Right cardiac atrium (tissue), 5 donors: ENCODE data around the gene CLCF1. TPM values are rescaled to one million over a fixed set of nuclear protein-coding genes. Genes with fewer than 3 reads are reported as not detected.
A peak's percentile ranks its signal among the peaks of the same experiment; 100 is the strongest.

Experiments
- ATAC-seq, 2 donors: fragments of 200-7000 bp; cut with Tn5 transposase; one replicate each; pipeline versions ENCODE4 v1.8.0 to v1.9.1; 2020; ENCODE audit warnings: moderate library complexity in 2 of 2, mild to moderate bottlenecking in 1 of 2
- DNase-seq, 3 donors: peaks; one replicate each; pipeline ENCODE4 v3.0.0-alpha.2; 2020
- H3K27ac ChIP-seq: one replicate; pipeline ENCODE4 v1.5.1; 2013; ENCODE audit warnings: mild to moderate bottlenecking, low read length, control low read depth, moderate library complexity
- H3K27me3 ChIP-seq: one replicate; pipeline ENCODE4 v1.6.1; 2013; ENCODE audit not compliant: control insufficient read depth, insufficient read depth
- H3K4me1 ChIP-seq: one replicate; pipeline ENCODE4 v1.6.1; 2013; ENCODE audit warnings: low read length; ENCODE audit not compliant: control insufficient read depth, insufficient read depth
- H3K4me3 ChIP-seq: one replicate; pipeline ENCODE4 v1.5.1; 2013; ENCODE audit warnings: low read length, control low read depth
- H3K9me3 ChIP-seq: one replicate; pipeline ENCODE4 v1.6.1; 2013; ENCODE audit warnings: low read length; ENCODE audit not compliant: control insufficient read depth
- WGBS: extraction: QIAGEN DNeasy Blood & Tissue Kit; methylation state at CpG from one replicate; pipeline ENCODE4 v1.1.7; 2013; 5-methylcytosine and 5-hydroxymethylcytosine counted together
- intact Hi-C, 4 donors: fragments of 100-400 bp; cut with DNase I; formaldehyde crosslinking; loops; one replicate each; pipeline versions ENCODE4 v1.11.0 to v1.14.0; 2022 to 2023
- polyA plus RNA-seq: library from polyadenylated mRNA; stranded (reverse); fragments of 200-250 nt; gene quantifications from one replicate; pipeline ENCODE4 v1.2.3, GENCODE V29; 2013
- total RNA-seq, 4 donors: library from RNA; stranded (reverse); fragmentation: NEBNext Ultra II Directional; extraction: Animal tissue kit (Norgen Biotek cat#: 25700); gene quantifications; one replicate each; pipeline ENCODE4 v1.2.1, GENCODE V29; 2021
- donor health status: healthy with polysubstance abuse.
- donor health status: DM: no; HTN: yes; CAD: no.
- donor health status: DM: no; HTN: no; CAD: no.
- donor health status: DM: no; HTN: yes; CAD: no; lungs with severe emphysema.
- donor health status: DM: yes; HTN: yes; CAD: no.

Gene CLCF1
- total and polyA plus RNA-seq, 5 donors = 2.9 to 6.1 (median 3.1) TPM

GRCh38 chr11:67382276-67383136, 9.1 kb upstream of the CLCF1 start:
- intact Hi-C loops = loop anchor here in 1 of 4 donors (5.0 kb wide), 1 partner anchor 35 kb away; no protein-coding TSS in a partner anchor
- H3K4me1 ChIP-seq = no peaks in the 10 kb centered on the region
- DNase-seq (peak; percentile 81 to 92 (median 90)), ATAC-seq (peak; percentile 78 to 85)
- H3K27ac ChIP-seq = no peak overlapping the region
- H3K9me3 ChIP-seq = no peaks in the 10 kb centered on the region
- no peaks in the 10 kb centered on the region for H3K27me3 ChIP-seq
- H3K4me3 ChIP-seq = no peak overlapping the region
- 41% methylated on average over 16 of the region's 16 CpGs for WGBS

DNA sequence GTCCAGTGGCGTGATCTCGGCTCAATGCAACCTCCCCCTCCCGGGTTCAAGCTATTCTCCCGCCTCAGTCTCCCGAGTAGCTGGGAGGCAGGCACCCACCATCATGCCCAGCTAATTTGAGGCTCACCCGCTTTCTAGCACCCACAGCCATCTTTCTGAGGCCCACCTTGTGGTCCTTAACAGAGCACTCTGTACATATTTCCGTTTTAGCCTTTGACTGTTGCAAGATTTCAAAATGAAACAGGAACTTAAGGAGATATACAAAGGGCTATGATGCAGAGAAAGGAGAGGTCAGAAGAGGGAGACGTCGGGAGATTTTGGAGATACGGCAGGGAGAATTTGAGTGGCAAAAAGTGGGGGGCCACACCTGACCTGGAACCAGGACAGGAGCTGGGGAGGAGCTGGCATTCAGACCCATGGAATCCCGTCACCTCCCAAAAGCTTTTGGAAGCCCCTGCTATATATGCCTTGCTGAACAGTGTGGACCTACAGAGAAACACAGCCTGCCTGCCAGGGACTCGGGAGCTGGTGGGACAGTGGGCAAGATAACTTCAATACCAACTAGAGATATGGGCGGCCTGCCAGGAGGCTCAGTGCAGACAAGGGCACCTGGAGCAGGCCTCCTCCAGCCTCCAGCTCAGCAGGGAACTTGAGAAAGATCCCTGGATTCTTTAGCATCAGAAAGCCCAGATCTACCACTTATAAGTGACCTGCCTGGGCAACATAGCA, 8.0 kb upstream of the CLCF1 start:
- 75% methylated on average over 13 of the region's 13 CpGs for WGBS
- DNase-seq = no peak
- H3K4me1 ChIP-seq = no peaks in the 10 kb centered on the region
- no peak overlapping the region for H3K27ac ChIP-seq
- H3K9me3 ChIP-seq = no peaks in the 10 kb centered on the region
- H3K27me3 ChIP-seq = no peaks in the 10 kb centered on the region
- ATAC-seq = no peak
- no peak overlapping the region for H3K4me3 ChIP-seq
- intact Hi-C loops = loop anchor here in 1 of 4 donors (5.0 kb wide), 1 partner anchor 34 kb away; no protein-coding TSS in a partner anchor

DNA sequence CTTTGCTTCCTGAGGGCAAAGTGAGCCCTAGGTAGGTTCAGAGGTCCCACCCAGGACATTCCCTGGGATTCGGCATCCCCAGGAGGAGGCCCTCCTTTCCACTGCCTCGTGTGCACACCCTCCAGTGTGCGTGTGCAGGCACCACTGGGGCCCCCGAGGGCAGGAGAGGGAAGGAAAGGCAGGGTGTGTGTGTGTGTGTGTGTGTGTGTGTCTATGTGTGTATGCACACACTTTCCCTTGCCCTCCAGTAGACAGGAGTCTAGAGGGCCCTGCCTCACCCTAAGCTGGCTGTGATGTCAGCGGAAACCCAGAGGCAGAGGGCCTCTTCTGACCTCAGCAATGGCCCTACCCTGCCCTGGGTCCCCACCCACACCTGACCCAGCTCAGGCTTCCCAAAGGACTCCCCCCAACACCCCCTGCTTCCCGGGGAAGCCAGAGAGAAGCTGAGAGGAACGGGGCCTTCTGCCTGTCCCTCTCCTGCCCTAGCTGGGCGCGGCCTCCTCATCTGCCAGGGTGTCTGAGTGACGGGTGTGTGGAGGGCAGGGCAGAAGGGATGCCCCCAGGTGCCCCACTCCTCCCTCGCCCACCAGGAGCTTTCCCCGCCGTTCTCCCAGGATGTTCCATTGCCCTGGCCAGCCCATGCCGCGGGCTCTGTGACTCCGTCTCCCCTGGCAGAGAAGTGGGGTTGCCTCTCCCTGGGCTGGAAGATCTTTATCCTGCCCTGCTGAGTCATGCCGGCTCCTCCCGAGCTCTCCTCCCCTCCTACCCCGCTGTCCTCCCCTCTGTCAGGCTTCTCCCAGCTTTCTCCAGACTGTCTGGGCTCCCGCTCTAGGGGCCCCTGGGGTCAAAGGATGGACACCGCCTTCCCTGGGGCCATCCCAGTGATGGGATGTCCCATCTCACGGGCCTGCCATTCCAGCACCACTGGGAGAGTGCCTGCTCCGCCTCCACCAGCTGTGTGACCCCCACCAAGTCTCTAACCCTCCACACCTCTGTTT, 6.0 kb upstream of the CLCF1 start:
- H3K4me3 ChIP-seq = no peak overlapping the region
- 79% methylated on average over 23 of the region's 23 CpGs for WGBS
- ATAC-seq (no peak), DNase-seq (no peak)
- intact Hi-C loops = loop anchor here in 1 of 4 donors (5.0 kb wide), 1 partner anchor 32 kb away; no protein-coding TSS in a partner anchor
- H3K4me1 ChIP-seq = no peaks in the 10 kb centered on the region
- no peaks in the 10 kb centered on the region for H3K9me3 ChIP-seq
- H3K27me3 ChIP-seq = no peaks in the 10 kb centered on the region
- H3K27ac ChIP-seq = no peak overlapping the region

DNA sequence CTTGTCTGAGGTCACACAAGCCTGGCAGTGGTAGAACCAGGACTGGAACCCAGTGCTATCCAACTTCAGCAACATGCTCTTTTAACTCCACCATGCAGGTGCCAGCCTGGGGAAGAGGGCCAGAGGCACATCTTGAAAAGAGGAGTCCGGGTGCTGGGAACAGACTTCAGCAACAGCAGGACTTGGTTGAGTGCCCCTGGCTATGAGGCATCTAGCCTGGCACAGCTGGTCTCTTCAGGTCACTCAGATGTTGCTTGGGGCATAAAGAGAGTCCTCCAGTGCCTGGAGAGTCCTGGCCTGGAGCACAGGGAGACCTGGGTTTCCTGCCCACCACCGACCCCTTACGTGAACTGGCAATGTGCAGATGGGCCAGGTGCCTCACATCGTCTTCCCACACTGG, 5.1 kb upstream of the CLCF1 start:
- DNase-seq (no peak), ATAC-seq (no peak)

DNA sequence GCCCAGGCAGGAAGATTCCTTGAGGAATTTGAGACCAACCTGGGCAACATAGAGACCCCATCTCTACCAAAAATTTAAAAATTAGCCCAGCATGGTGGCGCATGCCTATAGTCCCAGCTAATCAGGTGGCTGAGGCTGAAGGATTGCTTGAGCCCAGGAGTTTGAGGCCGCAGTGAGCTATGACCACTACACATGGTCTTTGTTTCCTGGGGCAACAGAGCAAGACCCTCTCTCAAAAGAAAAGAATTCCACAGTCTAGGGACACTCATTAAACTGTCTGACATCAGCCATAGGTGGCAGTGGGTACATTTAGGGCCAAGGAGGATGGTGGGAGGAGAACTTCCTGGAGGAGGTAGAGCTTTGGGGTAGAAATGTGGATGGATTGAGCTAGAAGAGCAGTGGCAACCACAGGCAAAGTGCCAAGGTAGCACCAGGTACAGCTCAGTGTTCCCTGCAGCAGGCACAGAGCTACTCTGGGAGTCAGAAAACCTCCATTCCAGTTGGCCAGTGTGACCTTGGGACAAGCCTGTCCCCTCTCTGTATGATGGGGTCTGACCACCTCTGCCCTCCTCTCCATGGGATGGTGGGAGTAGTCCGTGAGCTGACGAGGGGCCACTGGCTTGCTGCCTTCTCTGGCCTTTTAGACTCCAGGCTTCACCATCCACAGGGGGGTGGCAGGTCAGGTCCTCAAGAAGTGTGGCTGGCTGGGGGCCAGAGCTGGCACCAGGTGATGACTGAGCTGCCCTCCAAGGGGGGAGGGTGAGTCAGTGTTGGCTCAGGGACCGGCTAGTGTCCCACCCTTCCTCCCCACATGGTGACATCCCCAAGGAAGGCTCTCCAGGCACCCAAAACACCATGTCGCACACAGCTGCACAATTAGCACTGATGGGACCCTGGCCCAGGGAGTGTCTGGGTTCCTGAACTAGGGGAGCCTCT, 3.7 kb upstream of the CLCF1 start:
- no peaks in the 10 kb centered on the region for H3K9me3 ChIP-seq
- no peak overlapping the region for H3K4me3 ChIP-seq
- DNase-seq (no peak), ATAC-seq (no peak)
- 74% methylated on average over 6 of the region's 6 CpGs for WGBS
- peaks cover under 1% of the 10 kb centered on the region for H3K4me1 ChIP-seq
- intact Hi-C loops = no loop called here
- no peaks in the 10 kb centered on the region for H3K27me3 ChIP-seq
- no peak overlapping the region for H3K27ac ChIP-seq

More for the DNA sequence above, 5.1 kb upstream of the CLCF1 start:
- H3K4me3 ChIP-seq = no peak overlapping the region
- H3K4me1 ChIP-seq = no peaks in the 10 kb centered on the region
- no peaks in the 10 kb centered on the region for H3K9me3 ChIP-seq
- WGBS = 94% methylated on average over 4 of the region's 4 CpGs
- no peaks in the 10 kb centered on the region for H3K27me3 ChIP-seq
- no peak overlapping the region for H3K27ac ChIP-seq
- intact Hi-C loops = no loop called here

DNA sequence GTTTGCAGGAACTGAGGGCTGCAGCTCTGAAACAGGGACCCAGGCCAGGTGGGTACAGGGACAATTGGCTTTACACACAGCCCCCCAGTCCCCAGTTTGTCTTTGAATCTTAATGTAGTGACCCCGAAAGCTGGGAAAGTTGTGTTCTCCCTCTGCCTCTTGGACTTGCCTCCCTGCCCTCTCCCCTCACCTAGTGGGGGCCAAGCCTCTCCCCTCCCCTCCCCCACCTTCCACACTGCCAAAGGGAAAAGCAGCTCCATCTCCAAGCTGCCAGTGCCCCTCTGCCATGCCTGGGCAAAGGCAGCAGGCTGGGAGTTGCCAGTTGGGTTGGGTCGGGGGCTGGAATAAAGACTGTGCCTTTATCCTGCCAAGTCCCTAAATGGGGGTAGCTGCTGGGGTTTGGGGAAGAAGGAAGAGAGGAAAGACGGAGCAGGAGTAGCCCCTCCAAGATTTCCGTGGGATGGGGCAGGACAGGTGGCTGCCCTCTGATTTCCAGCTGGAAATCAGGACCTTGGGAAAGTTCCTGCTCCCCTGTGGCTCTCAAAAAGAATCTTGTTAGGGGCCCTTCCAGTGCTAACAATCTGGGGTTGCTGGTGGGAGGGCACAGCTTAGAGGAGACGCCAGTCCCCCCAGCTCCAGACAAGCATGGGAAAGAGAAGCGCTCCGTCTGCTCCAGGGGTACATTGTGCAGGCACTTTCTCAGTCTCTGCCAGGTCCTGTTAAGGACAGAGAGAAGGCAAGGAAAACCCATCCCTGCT, 2.8 kb upstream of the CLCF1 start:
- no peak overlapping the region for H3K27ac ChIP-seq

GRCh38 chr11:67375320-67376055, 2.1 kb upstream of the CLCF1 start:
- WGBS = 50% methylated on average over 15 of the region's 15 CpGs
- DNase-seq (no peak), ATAC-seq (no peak)
- no peaks in the 10 kb centered on the region for H3K27me3 ChIP-seq
- peaks cover 10% of the 10 kb centered on the region for H3K4me1 ChIP-seq
- H3K9me3 ChIP-seq = no peaks in the 10 kb centered on the region
- H3K27ac ChIP-seq = no peak overlapping the region
- H3K4me3 ChIP-seq = no peak overlapping the region
- intact Hi-C loops = no loop called here

More for the DNA sequence above, 2.8 kb upstream of the CLCF1 start:
- no peak for DNase-seq
- no peak for ATAC-seq
- H3K27me3 ChIP-seq = no peaks in the 10 kb centered on the region
- 71% methylated on average over 7 of the region's 7 CpGs for WGBS
- intact Hi-C loops = no loop called here
- no peak overlapping the region for H3K4me3 ChIP-seq
- H3K9me3 ChIP-seq = no peaks in the 10 kb centered on the region
- H3K4me1 ChIP-seq = peaks cover 10% of the 10 kb centered on the region

DNA sequence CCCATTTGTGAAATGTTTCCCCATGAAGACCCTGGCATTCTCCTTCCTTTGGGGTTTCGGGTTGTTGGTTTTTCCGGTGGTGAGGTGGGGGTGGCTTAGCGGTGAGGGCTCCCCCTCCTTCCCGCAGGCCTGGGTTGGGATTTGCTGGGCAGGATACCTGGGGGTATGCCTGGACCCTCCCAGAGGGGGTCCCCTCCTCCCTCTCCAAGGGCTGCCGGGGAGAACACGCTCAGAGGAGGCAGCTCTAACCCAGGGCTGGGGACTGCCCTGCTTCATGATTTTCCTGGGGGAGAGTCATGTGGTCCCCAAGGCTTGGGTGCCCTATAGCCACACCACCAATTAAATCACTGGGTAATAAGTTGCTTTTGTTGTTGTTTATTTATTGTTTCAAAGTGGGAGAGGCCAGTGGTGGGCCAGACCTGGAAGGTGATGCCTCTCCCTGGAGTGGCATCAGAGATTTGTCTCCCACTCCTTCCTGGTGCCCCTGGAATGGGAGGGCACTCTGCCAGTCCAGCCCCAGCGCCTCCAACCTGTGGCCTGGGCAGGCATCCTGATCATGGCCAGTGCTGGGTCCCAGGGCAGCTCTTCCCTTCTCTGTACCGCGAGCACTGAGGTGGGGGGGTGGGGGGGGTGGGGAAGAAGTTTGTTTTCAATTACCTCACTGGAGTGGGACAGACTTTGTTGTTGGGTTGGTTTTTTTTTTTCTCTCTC, 1.3 kb upstream of the CLCF1 start:
- WGBS = 39% methylated on average over 9 of the region's 9 CpGs
- Histone ChIP-seq H3K27me3 (no peaks in the 10 kb centered on the region), H3K4me3 (no peak overlapping the region), H3K9me3 (no peaks in the 10 kb centered on the region), H3K27ac (no peak overlapping the region), H3K4me1 (peaks cover 10% of the 10 kb centered on the region)
- no peak for DNase-seq
- intact Hi-C loops = no loop called here
- ATAC-seq = no peak
